ENCODE results near the gene SLC7A14. TPM values are rescaled to one million over a fixed set of nuclear protein-coding genes. Genes with fewer than 3 reads are reported as not detected.

SLC7A14 gene
- total RNA-seq, 1 donor from 2014 or later: under 0.01 TPM

- no peak for TF ChIP-seq CTCF (IDR thresholded peaks at IDR 0.05; ENCODE audit: insufficient read depth, low read length, severe bottlenecking)
- no peak for FAIRE-seq
- Histone ChIP-seq H3K4me3 (ENCODE audit: low read depth, low read length) (no peak overlapping the region), H3K27me3 (ENCODE audit: control insufficient read depth, insufficient read depth, low read length) (peaks cover under 1% of the 10 kb centered on the region), H3K36me3 (ENCODE audit: control insufficient read depth, insufficient read depth, low read length) (no peaks in the 10 kb centered on the region)
- no peak for DNase-seq (ENCODE audit: low read depth)
Observed at GRCh38 chr3:170485696-170486095, 100.2 kb downstream of the SLC7A14 start.

GRCh38 chr3:170485294-170485693, 100.6 kb downstream of the SLC7A14 start:
- H3K27me3 ChIP-seq (ENCODE audit: control insufficient read depth, insufficient read depth, low read length): peaks cover 1% of the 10 kb centered on the region
- DNase-seq (ENCODE audit: low read depth): no peak
- no peak overlapping the region for H3K4me3 ChIP-seq (ENCODE audit: low read depth, low read length)
- no peak for TF ChIP-seq CTCF (IDR thresholded peaks at IDR 0.05; ENCODE audit: insufficient read depth, low read length, severe bottlenecking)
- no peak for FAIRE-seq
- no peaks in the 10 kb centered on the region for H3K36me3 ChIP-seq (ENCODE audit: control insufficient read depth, insufficient read depth, low read length)

GRCh38 chr3:170484869-170485268, 101.0 kb downstream of the SLC7A14 start:
- no peaks in the 10 kb centered on the region for H3K36me3 ChIP-seq (ENCODE audit: control insufficient read depth, insufficient read depth, low read length)
- peaks cover 1% of the 10 kb centered on the region for H3K27me3 ChIP-seq (ENCODE audit: control insufficient read depth, insufficient read depth, low read length)
- no peak for TF ChIP-seq CTCF (IDR thresholded peaks at IDR 0.05; ENCODE audit: insufficient read depth, low read length, severe bottlenecking)
- DNase-seq (ENCODE audit: low read depth) (no peak), FAIRE-seq (no peak)
- H3K4me3 ChIP-seq (ENCODE audit: low read depth, low read length): no peak overlapping the region

GRCh38 chr3:170483485-170484262, 102.2 kb downstream of the SLC7A14 start:
- Histone ChIP-seq H3K27me3 (ENCODE audit: control insufficient read depth, insufficient read depth, low read length) (peaks cover 1% of the 10 kb centered on the region), H3K36me3 (ENCODE audit: control insufficient read depth, insufficient read depth, low read length) (no peaks in the 10 kb centered on the region), H3K4me3 (ENCODE audit: low read depth, low read length) (no peak overlapping the region)
- TF ChIP-seq CTCF (IDR thresholded peaks at IDR 0.05; ENCODE audit: insufficient read depth, low read length, severe bottlenecking): peak; percentile 35
- FAIRE-seq: no peak
- no peak for DNase-seq (ENCODE audit: low read depth)

- no peaks in the 10 kb centered on the region for H3K36me3 ChIP-seq (ENCODE audit: control insufficient read depth, insufficient read depth, low read length)
- FAIRE-seq (no peak), DNase-seq (ENCODE audit: low read depth) (peak; percentile 20)
- H3K4me3 ChIP-seq (ENCODE audit: low read depth, low read length): no peak overlapping the region
- H3K27me3 ChIP-seq (ENCODE audit: control insufficient read depth, insufficient read depth, low read length): peaks cover 1% of the 10 kb centered on the region
- no peak for TF ChIP-seq CTCF (IDR thresholded peaks at IDR 0.05; ENCODE audit: insufficient read depth, low read length, severe bottlenecking)
Observed at GRCh38 chr3:170482199-170482598, 103.7 kb downstream of the SLC7A14 start.

GRCh38 chr3:170480111-170480510, 105.8 kb downstream of the SLC7A14 start:
- H3K36me3 ChIP-seq (ENCODE audit: control insufficient read depth, insufficient read depth, low read length): no peaks in the 10 kb centered on the region
- no peak for DNase-seq (ENCODE audit: low read depth)
- TF ChIP-seq CTCF (IDR thresholded peaks at IDR 0.05; ENCODE audit: insufficient read depth, low read length, severe bottlenecking): no peak
- H3K4me3 ChIP-seq (ENCODE audit: low read depth, low read length): no peak overlapping the region
- H3K27me3 ChIP-seq (ENCODE audit: control insufficient read depth, insufficient read depth, low read length): peaks cover 1% of the 10 kb centered on the region
- no peak for FAIRE-seq
